PC-9 (cell line): Measurements from ENCODE around the gene WTIP. TPM values are rescaled to one million over a fixed set of nuclear protein-coding genes. Genes with fewer than 3 reads are reported as not detected.
"Not testable (repeated sequence)": the region's sequence is repeated elsewhere in the genome, so short reads cannot be mapped to it uniquely, and the experiment has no call there.

Experiments used
- BruUV-seq: library from RNA; stranded (reverse); fragments of 400-500 nt; replicated peaks from 2 replicates; lab custom pipeline; 2021; lab: Mats Ljungman, UMichigan
- CTCF ChIA-PET: fragments of 300-600 bp; sonication (Branson Sonifier 250); formaldehyde crosslinking; loops from one replicate; lab custom pipeline; 2022; ENCODE audit warnings: antibody characterized with exemption; lab: Charles Lee
- POLR2A ChIA-PET: fragments of 300-600 bp; sonication (Branson Sonifier 250); formaldehyde crosslinking; loops from one replicate; lab custom pipeline; 2022; ENCODE audit warnings: antibody characterized with exemption; ENCODE audit not compliant: unreplicated experiment; lab: Charles Lee
- DNase-seq, 2 experiments: peaks; one replicate each; pipeline versions ENCODE4 v3.0.0 to v3.0.0-alpha.2; 2015 to 2022; ENCODE audit warnings: mixed read lengths in 1 of 2
- H2AFZ ChIP-seq: fragments of 200-600 bp; sonication (generic); 2 replicates; pipeline ENCODE4 v1.8.1; 2017; ENCODE audit warnings: antibody characterized with exemption
- H3F3A ChIP-seq: fragments of 200-600 bp; sonication (generic); 2 replicates; pipeline ENCODE4 v1.8.1; 2017; ENCODE audit warnings: antibody characterized with exemption, mild to moderate bottlenecking, low read depth; ENCODE audit not compliant: insufficient read depth
- H3K27ac ChIP-seq: fragments of 200-600 bp; sonication (generic); 2 replicates; pipeline ENCODE4 v1.6.1; 2016; ENCODE audit warnings: mixed run types
- H3K27me3 ChIP-seq: fragments of 200-600 bp; sonication (generic); 2 replicates; pipeline ENCODE4 v1.6.1; 2016; ENCODE audit warnings: low read depth, mixed run types; ENCODE audit not compliant: insufficient read depth
- H3K36me3 ChIP-seq: fragments of 200-600 bp; sonication (generic); 2 replicates; pipeline ENCODE4 v1.6.1; 2016; ENCODE audit warnings: low read depth, mixed run types
- H3K4me1 ChIP-seq: fragments of 200-600 bp; sonication (generic); replicated peaks from 2 replicates; pipeline ENCODE4 v1.6.1; 2016; ENCODE audit warnings: mixed run types; ENCODE audit not compliant: insufficient read depth
- H3K4me2 ChIP-seq: fragments of 200-600 bp; sonication (generic); 2 replicates; pipeline ENCODE4 v1.6.1; 2017; ENCODE audit warnings: mixed run types
- H3K4me3 ChIP-seq: fragments of 200-600 bp; sonication (generic); 2 replicates; pipeline ENCODE4 v1.6.1; 2016; ENCODE audit warnings: mixed run types
- H3K79me2 ChIP-seq: fragments of 200-600 bp; sonication (generic); 2 replicates; pipeline ENCODE4 v1.6.1; 2017; ENCODE audit warnings: low read depth, mixed run types
- H3K9me2 ChIP-seq: fragments of 200-600 bp; sonication (generic); 2 replicates; pipeline ENCODE4 v1.8.1; 2017; ENCODE audit warnings: mild to moderate bottlenecking; ENCODE audit not compliant: insufficient read depth
- H3K9me3 ChIP-seq: fragments of 200-600 bp; sonication (generic); 2 replicates; pipeline ENCODE4 v1.8.1; 2016; ENCODE audit warnings: low read depth; ENCODE audit not compliant: insufficient read depth
- H4K20me1 ChIP-seq: fragments of 200-600 bp; sonication (generic); 2 replicates; pipeline ENCODE4 v1.8.1; 2017; ENCODE audit not compliant: insufficient read depth
- CTCF ChIP-seq: fragments of 200-600 bp; sonication (generic); conservative IDR thresholded peaks from 2 replicates; pipeline ENCODE4 v1.6.1; 2017; ENCODE audit warnings: mixed run types, antibody characterized with exemption, mild to moderate bottlenecking, moderate library complexity
- EZH2 ChIP-seq: fragments of 200-600 bp; sonication (generic); IDR thresholded peaks from 2 replicates; pipeline ENCODE4 v1.8.0; 2017; ENCODE audit warnings: antibody characterized with exemption, low read depth
- intact Hi-C: fragments of 100-400 bp; cut with micrococcal nuclease; formaldehyde crosslinking; loops from one replicate; pipeline ENCODE4 v1.10.0; 2022; ENCODE audit not compliant: unreplicated experiment
- total RNA-seq: library from RNA; stranded (reverse); gene quantifications from 2 replicates; pipeline ENCODE4 v1.2.3, GENCODE V29; 2021

WTIP gene
- total RNA-seq, 1 experiment from 2014 or later, result 0.63 TPM

- CTCF ChIA-PET, result no interaction called here
- Histone ChIP-seq H4K20me1 (peaks cover 10% of the 10 kb centered on the region; the same call in 1 of the 2 replicates), H3K36me3 (peaks cover 25% of the 10 kb centered on the region; the same call in 1 of the 2 replicates), H3K9me3 (no peaks in the 10 kb centered on the region), H3K4me1 (no peaks in the 10 kb centered on the region), H3K27me3 (no peaks in the 10 kb centered on the region), H2AFZ (no peak overlapping the region), H3K9me2 (no peaks in the 10 kb centered on the region), H3F3A (peaks cover 13% of the 10 kb centered on the region), H3K27ac (no peak overlapping the region), H3K4me2 (no peak overlapping the region), H3K79me2 (no peaks in the 10 kb centered on the region), H3K4me3 (no peak overlapping the region)
- DNase-seq, result no peak
- POLR2A ChIA-PET, result no interaction called here
- TF ChIP-seq EZH2, result no peak
- TF ChIP-seq CTCF, result no peak
- no TSS peak for BruUV-seq
- intact Hi-C loops, result no loop called here
These were observed 13.1 kb upstream of the WTIP start for GRCh38 chr19:34468409-34468808.

- intact Hi-C loops, CTCF ChIA-PET, H3K4me3 ChIP-seq, POLR2A ChIA-PET, H3K4me1 ChIP-seq, H2AFZ ChIP-seq, DNase-seq, H3K27ac ChIP-seq, H4K20me1 ChIP-seq, H3K9me2 ChIP-seq, BruUV-seq, H3K4me2 ChIP-seq, H3K79me2 ChIP-seq, H3K27me3 ChIP-seq, H3K9me3 ChIP-seq: not testable (repeated sequence)
- H3K36me3 ChIP-seq, result peaks cover 25% of the 10 kb centered on the region; the same call in 1 of the 2 replicates
- peaks cover 19% of the 10 kb centered on the region for H3F3A ChIP-seq
These were observed 12.5 kb upstream of the WTIP start for GRCh38 chr19:34469026-34469425.

GRCh38 chr19:34471906-34472700, 9.5 kb upstream of the WTIP start:
- Histone ChIP-seq H3K4me3 (no peak overlapping the region), H3F3A (peaks cover 34% of the 10 kb centered on the region), H3K4me1 (peaks cover 15% of the 10 kb centered on the region), H3K36me3 (0 out of 2 replicates have a peak, but pooled peaks cover 6% of the 10 kb centered on the region), H3K9me3 (no peaks in the 10 kb centered on the region), H3K27me3 (no peaks in the 10 kb centered on the region), H3K79me2 (no peaks in the 10 kb centered on the region), H4K20me1 (peaks cover 19% of the 10 kb centered on the region), H3K4me2 (no peak overlapping the region), H3K9me2 (no peaks in the 10 kb centered on the region), H2AFZ (no peak overlapping the region), H3K27ac (no peak overlapping the region)
- no peak for TF ChIP-seq CTCF
- no peak for TF ChIP-seq EZH2
- POLR2A ChIA-PET, result no interaction called here
- BruUV-seq, result no TSS peak
- intact Hi-C loops, result no loop called here
- DNase-seq, result no peak
- CTCF ChIA-PET, result no interaction called here
